Kidney (tissue), 14 donors: ENCODE results near the gene SMIM10L1. TPM values are rescaled to one million over a fixed set of nuclear protein-coding genes. Genes with fewer than 3 reads are reported as not detected.

Experiments
- DNase-seq, 5 donors: peaks; one replicate each; pipeline ENCODE4 v3.0.0-alpha.2; 2013 to 2020
- FAIRE-seq: peaks from 2 replicates; lab custom pipeline; 2012; peaks lifted over from hg19 to GRCh38; lab: Jason Lieb, UNC
- H3K27ac ChIP-seq, 2 donors: one replicate each; pipeline ENCODE4 v1.7.0; 2013; ENCODE audit warnings: low read depth in 2 of 2, low read length in 2 of 2, inconsistent platforms in 1 of 2
- H3K27me3 ChIP-seq: one replicate; pipeline ENCODE4 v1.7.1; 2013; ENCODE audit warnings: low read length, inconsistent platforms; ENCODE audit not compliant: control insufficient read depth, insufficient read depth
- H3K36me3 ChIP-seq, 3 donors: one replicate each; pipeline versions ENCODE4 v1.7.0 to v1.7.1; 2013; ENCODE audit warnings: low read length in 3 of 3, control low read depth in 1 of 3, inconsistent platforms in 1 of 3; ENCODE audit not compliant: insufficient read depth in 3 of 3, control insufficient read depth in 2 of 3
- H3K4me1 ChIP-seq, 3 donors: one replicate each; pipeline versions ENCODE4 v1.7.0 to v1.7.1; 2013; ENCODE audit warnings: low read length in 3 of 3, inconsistent platforms in 1 of 3, low read depth in 1 of 3; ENCODE audit not compliant: control insufficient read depth in 2 of 3, insufficient read depth in 2 of 3
- H3K4me3 ChIP-seq, 3 donors: one replicate each; pipeline versions ENCODE4 v1.7.0 to v1.8.1; 2013; ENCODE audit warnings: low read length in 3 of 3, control low read depth in 1 of 3, inconsistent platforms in 1 of 3
- H3K9ac ChIP-seq, 3 donors: one replicate each; pipeline versions ENCODE4 v1.7.0 to v1.7.1; 2013; ENCODE audit warnings: low read length in 3 of 3, control low read depth in 1 of 3, inconsistent platforms in 1 of 3
- H3K9me3 ChIP-seq, 3 donors: one replicate each; pipeline versions ENCODE4 v1.7.0 to v1.7.1; 2013; ENCODE audit warnings: low read length in 3 of 3, control low read depth in 1 of 3, inconsistent platforms in 1 of 3; ENCODE audit not compliant: control insufficient read depth in 2 of 3, insufficient read depth in 1 of 3
- intact Hi-C: fragments of 100-400 bp; cut with DNase I; formaldehyde crosslinking; loops from one replicate; pipeline ENCODE4 v1.11.1; 2022
- polyA plus RNA-seq: library from polyadenylated mRNA; stranded (reverse); fragments of 350-450 nt; fragmentation: Illumina TruSeq; extraction: RNeasy Lipid Tissue Mini Kit (QIAGEN cat#74804); gene quantifications from one replicate; pipeline ENCODE4 v1.2.3, GENCODE V29; 2014; ENCODE audit warnings: low read depth, low replicate concordance; ENCODE audit not compliant: insufficient read depth
- total RNA-seq: library from RNA; stranded (reverse); fragmentation: NEBNext Ultra II Directional; extraction: Animal tissue kit (Norgen Biotek cat#: 25700); gene quantifications from one replicate; pipeline ENCODE4 v1.2.1, GENCODE V29; 2021
- TF ChIP-seq, protein P1 (sequence below): IDR thresholded peaks from 3 replicates; pipeline ENCODE4 v1.5.1; 2012; ENCODE audit warnings: mild to moderate bottlenecking, moderate library complexity, borderline replicate concordance; ENCODE audit not compliant: insufficient read depth; ENCODE audit errors: extremely low read depth
- donor health status: control.
- donor health status: control.
- donor health status: control.
- donor health status: control.
- donor health status: control.
- donor health status: DM: yes; HTN: yes; CAD: no.
- donor health status: Normal renal cell carcinoma (clear cell type).

SMIM10L1 gene
- total and polyA plus RNA-seq, 2 donors from 2014 or later = 9.9 to 12.5 TPM

DNA sequence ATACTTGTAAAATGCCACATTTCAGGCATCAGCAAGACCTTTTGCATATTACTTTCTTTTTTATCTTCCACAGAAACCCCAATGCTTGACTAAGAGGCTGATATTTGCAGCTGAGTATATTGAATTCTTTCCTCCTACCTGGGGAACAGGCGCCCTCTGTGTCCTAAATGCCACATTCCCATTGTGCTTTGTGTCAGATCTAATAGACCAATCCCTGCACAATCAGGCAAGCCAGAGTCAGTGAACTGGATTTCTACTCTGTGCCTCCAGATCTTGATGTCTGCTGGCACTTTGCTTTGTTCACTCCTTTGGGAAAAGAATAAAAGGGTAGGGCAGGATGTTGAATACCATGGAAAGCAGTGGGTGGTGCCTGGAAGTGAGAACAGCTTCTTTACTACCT lies 38.1 kb downstream of the SMIM10L1 start:
- intact Hi-C loops = no loop called here
- no peak overlapping the region for H3K9ac ChIP-seq
- no peaks in the 10 kb centered on the region for H3K27me3 ChIP-seq
- H3K36me3 ChIP-seq = no peaks in the 10 kb centered on the region
- FAIRE-seq (no peak), DNase-seq (peak in 1 of 5 donors; percentile 1)
- H3K4me1 ChIP-seq = no peaks in the 10 kb centered on the region
- TF ChIP-seq, protein P1, sequence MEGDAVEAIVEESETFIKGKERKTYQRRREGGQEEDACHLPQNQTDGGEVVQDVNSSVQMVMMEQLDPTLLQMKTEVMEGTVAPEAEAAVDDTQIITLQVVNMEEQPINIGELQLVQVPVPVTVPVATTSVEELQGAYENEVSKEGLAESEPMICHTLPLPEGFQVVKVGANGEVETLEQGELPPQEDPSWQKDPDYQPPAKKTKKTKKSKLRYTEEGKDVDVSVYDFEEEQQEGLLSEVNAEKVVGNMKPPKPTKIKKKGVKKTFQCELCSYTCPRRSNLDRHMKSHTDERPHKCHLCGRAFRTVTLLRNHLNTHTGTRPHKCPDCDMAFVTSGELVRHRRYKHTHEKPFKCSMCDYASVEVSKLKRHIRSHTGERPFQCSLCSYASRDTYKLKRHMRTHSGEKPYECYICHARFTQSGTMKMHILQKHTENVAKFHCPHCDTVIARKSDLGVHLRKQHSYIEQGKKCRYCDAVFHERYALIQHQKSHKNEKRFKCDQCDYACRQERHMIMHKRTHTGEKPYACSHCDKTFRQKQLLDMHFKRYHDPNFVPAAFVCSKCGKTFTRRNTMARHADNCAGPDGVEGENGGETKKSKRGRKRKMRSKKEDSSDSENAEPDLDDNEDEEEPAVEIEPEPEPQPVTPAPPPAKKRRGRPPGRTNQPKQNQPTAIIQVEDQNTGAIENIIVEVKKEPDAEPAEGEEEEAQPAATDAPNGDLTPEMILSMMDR = no peak
- peaks cover 0 to 3% (median 0%) of the 10 kb centered on the region in 3 donors for H3K9me3 ChIP-seq
- no peak overlapping the region for H3K4me3 ChIP-seq
- no peak overlapping the region for H3K27ac ChIP-seq

Other genes with a start within 250 kb of the SMIM10L1 start
- not detected for gene PRH2, start 242.0 kb upstream of the SMIM10L1 start, total RNA-seq
- gene PRH2, start 242.0 kb upstream of the SMIM10L1 start, polyA plus RNA-seq = not detected
- gene TAS2R14, start 231.9 kb upstream of the SMIM10L1 start, total RNA-seq = 3.9 TPM
- gene TAS2R14, start 231.9 kb upstream of the SMIM10L1 start, polyA plus RNA-seq = 0.75 TPM
- 2.0 TPM for gene TAS2R50, start 184.3 kb upstream of the SMIM10L1 start, total RNA-seq
- gene TAS2R50, start 184.3 kb upstream of the SMIM10L1 start, polyA plus RNA-seq = not detected
- 4.1 TPM for gene TAS2R20, start 172.9 kb upstream of the SMIM10L1 start, total RNA-seq
- 0.47 TPM for gene TAS2R20, start 172.9 kb upstream of the SMIM10L1 start, polyA plus RNA-seq
- 4.6 TPM for gene TAS2R19, start 148.6 kb upstream of the SMIM10L1 start, total RNA-seq
- gene TAS2R19, start 148.6 kb upstream of the SMIM10L1 start, polyA plus RNA-seq = not detected
- gene TAS2R31, start 139.8 kb upstream of the SMIM10L1 start, total RNA-seq = 5.9 TPM
- not detected for gene TAS2R31, start 139.8 kb upstream of the SMIM10L1 start, polyA plus RNA-seq
- 1.6 TPM for gene TAS2R46, start 108.9 kb upstream of the SMIM10L1 start, total RNA-seq
- not detected for gene TAS2R46, start 108.9 kb upstream of the SMIM10L1 start, polyA plus RNA-seq
- gene TAS2R43, start 78.9 kb upstream of the SMIM10L1 start, total RNA-seq = 0.85 TPM
- gene TAS2R43, start 78.9 kb upstream of the SMIM10L1 start, polyA plus RNA-seq = not detected
- gene TAS2R30, start 36.5 kb upstream of the SMIM10L1 start, total RNA-seq = 4.0 TPM
- gene TAS2R30, start 36.5 kb upstream of the SMIM10L1 start, polyA plus RNA-seq = not detected
- gene TAS2R42, start 15.7 kb downstream of the SMIM10L1 start, total RNA-seq = not detected
- gene TAS2R42, start 15.7 kb downstream of the SMIM10L1 start, polyA plus RNA-seq = not detected
- gene PRB3, start 98.5 kb downstream of the SMIM10L1 start, total RNA-seq = not detected
- not detected for gene PRB3, start 98.5 kb downstream of the SMIM10L1 start, polyA plus RNA-seq
- gene PRB4, start 139.2 kb downstream of the SMIM10L1 start, total RNA-seq = not detected
- gene PRB4, start 139.2 kb downstream of the SMIM10L1 start, polyA plus RNA-seq = not detected
- gene PRB2, start 224.4 kb downstream of the SMIM10L1 start, total RNA-seq = not detected
- not detected for gene PRB2, start 224.4 kb downstream of the SMIM10L1 start, polyA plus RNA-seq